Panc1 (cell line): ENCODE measurements around the gene PDZD8.

ENCODE experiments used
- CTCF ChIP-seq: fragments of 450-650 bp; IDR thresholded peaks from 2 replicates; pipeline ENCODE4 v1.5.1; 2017; ENCODE audit warnings: mild to moderate bottlenecking
- POLR2AphosphoS5 ChIP-seq: IDR thresholded peaks from 2 replicates; pipeline ENCODE4 v1.6.1; 2012; ENCODE audit warnings: mild to moderate bottlenecking, low read depth, low read length, moderate library complexity
- REST ChIP-seq, 2 experiments: IDR thresholded peaks; 2 replicates each; pipeline ENCODE4 v1.6.1; 2011 to 2012; ENCODE audit warnings: low read depth in 2 of 2, control low read depth in 1 of 2, low read length in 1 of 2, mild to moderate bottlenecking in 1 of 2, moderate library complexity in 1 of 2; ENCODE audit not compliant: insufficient read depth in 1 of 2
- SIN3A ChIP-seq: IDR thresholded peaks from 2 replicates; pipeline ENCODE4 v1.6.1; 2012; ENCODE audit warnings: low read depth, mild to moderate bottlenecking, low read length, moderate library complexity, borderline replicate concordance; ENCODE audit not compliant: insufficient read depth
- TCF7L2 ChIP-seq: IDR thresholded peaks from 2 replicates; pipeline ENCODE4 v1.6.1; 2011; ENCODE audit warnings: mild to moderate bottlenecking, low read depth, low read length, inconsistent platforms

GRCh38 chr10:117312430-117312829 lies 62.8 kb downstream of the PDZD8 start:
- TF ChIP-seq CTCF (no peak), POLR2AphosphoS5 (no peak), SIN3A (no peak), REST (IDR thresholded peaks at IDR 0.05; ENCODE audit: insufficient read depth in 1 of 2, low read depth in 2 of 2, low read length in 1 of 2) (no peak), TCF7L2 (no peak)
